Caco-2 (cell line): Measurements from ENCODE around the gene KIF1B. TPM values are rescaled to one million over a fixed set of nuclear protein-coding genes. Genes with fewer than 3 reads are reported as not detected.
A peak's percentile ranks its signal among the peaks of the same experiment; 100 is the strongest.
"Not testable (repeated sequence)": the region's sequence is repeated elsewhere in the genome, so short reads cannot be mapped to it uniquely, and the experiment has no call there.

Experiments
- BruUV-seq: library from RNA; stranded (reverse); fragments of 400-500 nt; replicated peaks from 2 replicates; lab custom pipeline; 2021; lab: Mats Ljungman, UMichigan
- CTCF ChIA-PET: fragments of 300-600 bp; sonication (Branson Sonifier 250); formaldehyde crosslinking; loops from one replicate; lab custom pipeline; 2022; ENCODE audit warnings: antibody characterized with exemption; lab: Charles Lee
- POLR2A ChIA-PET: fragments of 300-600 bp; sonication (Branson Sonifier 250); formaldehyde crosslinking; loops from one replicate; lab custom pipeline; 2022; ENCODE audit warnings: antibody characterized with exemption; lab: Charles Lee
- DNase-seq, 2 experiments: peaks; one replicate each; pipeline versions ENCODE4 v3.0.0 to v3.0.0-alpha.2; 2020 to 2022
- H3K27me3 ChIP-seq: replicated peaks from 2 replicates; pipeline ENCODE4 v1.6.0; 2011; ENCODE audit warnings: low read length; ENCODE audit not compliant: control insufficient read depth, insufficient read depth
- H3K36me3 ChIP-seq: 2 replicates; pipeline ENCODE4 v1.5.1; 2011; ENCODE audit warnings: low read length; ENCODE audit not compliant: control insufficient read depth, insufficient read depth
- H3K4me1 ChIP-seq: fragments of 250-450 bp; sonication (Bioruptor Pico); 2 replicates; pipeline ENCODE4 v1.5.1; 2020; ENCODE audit warnings: mild to moderate bottlenecking
- H3K4me3 ChIP-seq: 2 replicates; pipeline ENCODE4 v1.5.1; 2011; ENCODE audit warnings: low read depth, mild to moderate bottlenecking, control low read depth, low read length
- H3K9me3 ChIP-seq: fragments of 250-450 bp; sonication (Bioruptor Pico); 2 replicates; pipeline ENCODE4 v1.5.1; 2020; ENCODE audit warnings: mild to moderate bottlenecking, moderate library complexity
- H3K27ac Mint-ChIP-seq: one replicate; pipeline ENCODE4 v1.8.0; 2022; ENCODE audit warnings: mixed read lengths; ENCODE audit not compliant: unreplicated experiment
- H3K27me3 Mint-ChIP-seq: one replicate; pipeline ENCODE4 v1.8.0; 2022; ENCODE audit warnings: mixed read lengths; ENCODE audit not compliant: insufficient read depth, unreplicated experiment
- H3K36me3 Mint-ChIP-seq: one replicate; pipeline ENCODE4 v1.8.0; 2022; ENCODE audit warnings: mild to moderate bottlenecking, mixed read lengths; ENCODE audit not compliant: insufficient read depth, unreplicated experiment
- H3K4me1 Mint-ChIP-seq: one replicate; pipeline ENCODE4 v1.8.0; 2022; ENCODE audit warnings: low read depth, mixed read lengths; ENCODE audit not compliant: unreplicated experiment
- H3K4me3 Mint-ChIP-seq: one replicate; pipeline ENCODE4 v1.8.0; 2022; ENCODE audit warnings: mild to moderate bottlenecking, moderate library complexity, mixed read lengths; ENCODE audit not compliant: unreplicated experiment
- H3K9me3 Mint-ChIP-seq: one replicate; pipeline ENCODE4 v1.8.0; 2022; ENCODE audit warnings: mixed read lengths; ENCODE audit not compliant: unreplicated experiment
- intact Hi-C: fragments of 100-400 bp; cut with micrococcal nuclease; formaldehyde crosslinking; loops from one replicate; pipeline ENCODE4 v1.10.0; 2022; ENCODE audit not compliant: unreplicated experiment
- total RNA-seq: library from RNA; stranded (reverse); gene quantifications from 2 replicates; pipeline ENCODE4 v1.2.3, GENCODE V29; 2022
- TF ChIP-seq, protein P1 (sequence below), 2 experiments: fragments of 200-600 bp in 1 of 2; IDR thresholded peaks; 1 replicate in 1 of 2; 2 replicates in 1 of 2; pipeline versions ENCODE4 v1.5.1 to v1.8.0; 2011 to 2022; ENCODE audit warnings: antibody characterized with exemption in 1 of 2, control low read depth in 1 of 2, inconsistent platforms in 1 of 2, low read depth in 1 of 2, low read length in 1 of 2, mild to moderate bottlenecking in 1 of 2, moderate library complexity in 1 of 2; ENCODE audit not compliant: insufficient read depth in 1 of 2, severe bottlenecking in 1 of 2, unreplicated experiment in 1 of 2

The KIF1B gene
- total RNA-seq, 1 experiment from 2014 or later: 41.1 TPM

DNA sequence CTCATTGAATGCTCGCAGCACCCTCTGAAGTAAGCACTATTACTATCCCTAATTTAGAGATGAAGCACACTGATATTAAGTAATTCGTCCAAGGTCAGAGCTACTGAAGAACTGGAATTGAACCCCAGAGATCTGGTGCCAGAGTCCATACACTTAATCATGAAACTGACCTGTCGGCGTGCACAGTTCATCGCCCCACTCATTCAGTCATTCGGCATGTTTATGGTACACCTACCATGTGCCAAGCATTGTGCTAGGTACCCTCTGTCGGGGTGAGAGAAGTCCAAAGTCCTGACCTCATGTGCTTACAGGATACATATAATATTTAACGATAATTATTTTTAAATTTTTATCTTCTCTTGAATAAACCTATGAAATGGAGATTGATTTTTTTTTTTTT is 214.3 kb downstream of the KIF1B start:
- H3K27ac Mint-ChIP-seq: no peak overlapping the region
- BruUV-seq: no TSS peak
- DNase-seq: no peak
- Histone ChIP-seq H3K4me1 (peaks cover 21% of the 10 kb centered on the region), H3K4me3 (no peak overlapping the region), H3K9me3 (no peaks in the 10 kb centered on the region), H3K27me3 (no peaks in the 10 kb centered on the region), H3K36me3 (no peaks in the 10 kb centered on the region; the same call in 1 of the 2 replicates)
- peaks cover 20% of the 10 kb centered on the region for H3K36me3 Mint-ChIP-seq
- TF ChIP-seq, protein P1, sequence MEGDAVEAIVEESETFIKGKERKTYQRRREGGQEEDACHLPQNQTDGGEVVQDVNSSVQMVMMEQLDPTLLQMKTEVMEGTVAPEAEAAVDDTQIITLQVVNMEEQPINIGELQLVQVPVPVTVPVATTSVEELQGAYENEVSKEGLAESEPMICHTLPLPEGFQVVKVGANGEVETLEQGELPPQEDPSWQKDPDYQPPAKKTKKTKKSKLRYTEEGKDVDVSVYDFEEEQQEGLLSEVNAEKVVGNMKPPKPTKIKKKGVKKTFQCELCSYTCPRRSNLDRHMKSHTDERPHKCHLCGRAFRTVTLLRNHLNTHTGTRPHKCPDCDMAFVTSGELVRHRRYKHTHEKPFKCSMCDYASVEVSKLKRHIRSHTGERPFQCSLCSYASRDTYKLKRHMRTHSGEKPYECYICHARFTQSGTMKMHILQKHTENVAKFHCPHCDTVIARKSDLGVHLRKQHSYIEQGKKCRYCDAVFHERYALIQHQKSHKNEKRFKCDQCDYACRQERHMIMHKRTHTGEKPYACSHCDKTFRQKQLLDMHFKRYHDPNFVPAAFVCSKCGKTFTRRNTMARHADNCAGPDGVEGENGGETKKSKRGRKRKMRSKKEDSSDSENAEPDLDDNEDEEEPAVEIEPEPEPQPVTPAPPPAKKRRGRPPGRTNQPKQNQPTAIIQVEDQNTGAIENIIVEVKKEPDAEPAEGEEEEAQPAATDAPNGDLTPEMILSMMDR (IDR thresholded peaks at IDR 0.05; ENCODE audit: insufficient read depth in 1 of 2, low read depth in 1 of 2, low read length in 1 of 2, severe bottlenecking in 1 of 2, unreplicated experiment in 1 of 2): no peak
- H3K9me3 Mint-ChIP-seq: no peaks in the 10 kb centered on the region
- POLR2A ChIA-PET: no interaction called here
- intact Hi-C loops: loop anchor here (5.0 kb wide), 1 partner anchor 472 kb away; no protein-coding TSS in a partner anchor
- H3K4me1 Mint-ChIP-seq: peaks cover 11% of the 10 kb centered on the region
- H3K4me3 Mint-ChIP-seq: no peak overlapping the region
- CTCF ChIA-PET: no interaction called here
- no peaks in the 10 kb centered on the region for H3K27me3 Mint-ChIP-seq

- Mint-ChIP-seq H3K4me1 (peaks cover 11% of the 10 kb centered on the region), H3K27ac (peak overlapping the region; percentile 25), H3K36me3 (peaks cover 14% of the 10 kb centered on the region)
- BruUV-seq, H3K27me3 Mint-ChIP-seq, H3K4me3 Mint-ChIP-seq, H3K36me3 ChIP-seq, H3K27me3 ChIP-seq, POLR2A ChIA-PET, H3K9me3 Mint-ChIP-seq, H3K4me3 ChIP-seq, DNase-seq, CTCF ChIA-PET, H3K9me3 ChIP-seq: not testable (repeated sequence)
- intact Hi-C loops: loop anchor here (5.0 kb wide), 1 partner anchor 474 kb away; no protein-coding TSS in a partner anchor
- peaks cover 25% of the 10 kb centered on the region for H3K4me1 ChIP-seq
Observed at GRCh38 chr1:10425826-10426534, 215.6 kb downstream of the KIF1B start.

GRCh38 chr1:10426535-10426848 is 216.1 kb downstream of the KIF1B start:
- H3K27me3 ChIP-seq, H3K9me3 ChIP-seq, H3K27ac Mint-ChIP-seq, H3K27me3 Mint-ChIP-seq, CTCF ChIA-PET, H3K36me3 Mint-ChIP-seq, POLR2A ChIA-PET, H3K4me3 ChIP-seq, H3K9me3 Mint-ChIP-seq, DNase-seq, H3K36me3 ChIP-seq, H3K4me3 Mint-ChIP-seq, BruUV-seq: not testable (repeated sequence)
- intact Hi-C loops: loop anchor here (5.0 kb wide), 1 partner anchor 474 kb away; no protein-coding TSS in a partner anchor
- H3K4me1 Mint-ChIP-seq: peaks cover 11% of the 10 kb centered on the region
- peaks cover 25% of the 10 kb centered on the region for H3K4me1 ChIP-seq

GRCh38 chr1:10428984-10429383 is 218.6 kb downstream of the KIF1B start:
- Histone ChIP-seq H3K27me3 (no peaks in the 10 kb centered on the region), H3K4me3 (no peak overlapping the region), H3K4me1 (peaks cover 25% of the 10 kb centered on the region), H3K36me3 (no peaks in the 10 kb centered on the region; the same call in 1 of the 2 replicates), H3K9me3 (no peaks in the 10 kb centered on the region)
- Mint-ChIP-seq H3K4me1 (peaks cover 11% of the 10 kb centered on the region), H3K36me3 (peaks cover 7% of the 10 kb centered on the region), H3K27me3 (no peaks in the 10 kb centered on the region), H3K27ac (no peak overlapping the region), H3K9me3 (no peaks in the 10 kb centered on the region), H3K4me3 (peak overlapping the region; percentile 96)
- intact Hi-C loops: loop anchor here (1.0 to 5.0 kb wide), 4 partner anchors 30 to 477 kb away; partner anchors contain the start of gene PGD
- no TSS peak for BruUV-seq
- ChIA-PET CTCF (interaction anchor here (0.9 to 2.7 kb wide), 2 partner anchors 51 to 65 kb away, joined by 3 to 23 read pairs; no protein-coding TSS in a partner anchor), POLR2A (no interaction called here)
- no peak for DNase-seq
- TF ChIP-seq, protein P1 (IDR thresholded peaks at IDR 0.05; ENCODE audit: insufficient read depth in 1 of 2, low read depth in 1 of 2, low read length in 1 of 2, severe bottlenecking in 1 of 2, unreplicated experiment in 1 of 2): no peak
